ENCODE data around the gene FAM53B. TPM values are rescaled to one million over a fixed set of nuclear protein-coding genes. Genes with fewer than 3 reads are reported as not detected.
"Not testable (repeated sequence)": the region's sequence is repeated elsewhere in the genome, so short reads cannot be mapped to it uniquely, and the experiment has no call there.

FAM53B gene
- total and polyA plus RNA-seq, 5 donors = 34.6 to 58.3 (median 49.5) TPM

GRCh38 chr10:124754227-124754626 lies 10.0 kb upstream of the FAM53B start:
- no peak for DNase-seq
- Histone ChIP-seq H3K27ac (ENCODE audit: low read length) (no peak overlapping the region), H3K4me1 (ENCODE audit: control insufficient read depth, insufficient read depth, low read length) (peaks cover 2% of the 10 kb centered on the region), H3K9me3 (ENCODE audit: control insufficient read depth, low read length) (no peaks in the 10 kb centered on the region), H3K4me3 (ENCODE audit: low read length) (no peak overlapping the region), H3K27me3 (ENCODE audit: control insufficient read depth, insufficient read depth) (no peaks in the 10 kb centered on the region)
- WGBS = 93% methylated on average over 5 of the region's 5 CpGs
- ATAC-seq = no peak
- intact Hi-C loops (cut with DNase I) = no loop called here

GRCh38 chr10:124748953-124749645 lies 4.9 kb upstream of the FAM53B start:
- H3K27me3 ChIP-seq (ENCODE audit: control insufficient read depth, insufficient read depth) = no peaks in the 10 kb centered on the region
- no peak overlapping the region for H3K27ac ChIP-seq (ENCODE audit: low read length)
- H3K4me3 ChIP-seq (ENCODE audit: low read length) = no peak overlapping the region
- DNase-seq (no peak), ATAC-seq (no peak)
- intact Hi-C loops (cut with DNase I) = loop anchor here in 2 of 4 donors (5.0 kb wide), 1 partner anchor 212 kb away; no protein-coding TSS in a partner anchor
- no peaks in the 10 kb centered on the region for H3K9me3 ChIP-seq (ENCODE audit: control insufficient read depth, low read length)
- no peaks in the 10 kb centered on the region for H3K4me1 ChIP-seq (ENCODE audit: control insufficient read depth, insufficient read depth, low read length)
- 76% methylated on average over 4 of the region's 4 CpGs for WGBS

- WGBS = 91% methylated on average over 3 of the region's 3 CpGs
Observed at GRCh38 chr10:124748166-124748565, 4.0 kb upstream of the FAM53B start.

GRCh38 chr10:124747745-124748144 lies 3.6 kb upstream of the FAM53B start:
- no peak overlapping the region for H3K27ac ChIP-seq (ENCODE audit: low read length)
- no peak overlapping the region for H3K4me3 ChIP-seq (ENCODE audit: low read length)
- H3K27me3 ChIP-seq (ENCODE audit: control insufficient read depth, insufficient read depth) = no peaks in the 10 kb centered on the region
- DNase-seq (no peak), ATAC-seq (no peak)
- WGBS = 91% methylated on average over 1 of the region's 1 CpG
- no peaks in the 10 kb centered on the region for H3K4me1 ChIP-seq (ENCODE audit: control insufficient read depth, insufficient read depth, low read length)
- intact Hi-C loops (cut with DNase I) = loop anchor here in 2 of 4 donors (5.0 kb wide), 1 partner anchor 210 kb away; no protein-coding TSS in a partner anchor
- H3K9me3 ChIP-seq (ENCODE audit: control insufficient read depth, low read length) = no peaks in the 10 kb centered on the region

More at GRCh38 chr10:124748166-124748565, 4.0 kb upstream of the FAM53B start:
- no peak overlapping the region for H3K4me3 ChIP-seq (ENCODE audit: low read length)
- no peaks in the 10 kb centered on the region for H3K9me3 ChIP-seq (ENCODE audit: control insufficient read depth, low read length)
- no peaks in the 10 kb centered on the region for H3K27me3 ChIP-seq (ENCODE audit: control insufficient read depth, insufficient read depth)
- no peaks in the 10 kb centered on the region for H3K4me1 ChIP-seq (ENCODE audit: control insufficient read depth, insufficient read depth, low read length)
- no peak for ATAC-seq
- H3K27ac ChIP-seq (ENCODE audit: low read length) = no peak overlapping the region
- no peak for DNase-seq
- intact Hi-C loops (cut with DNase I) = loop anchor here in 2 of 4 donors (5.0 kb wide), 1 partner anchor 211 kb away; no protein-coding TSS in a partner anchor

GRCh38 chr10:124746992-124747391 lies 2.8 kb upstream of the FAM53B start:
- H3K27me3 ChIP-seq (ENCODE audit: control insufficient read depth, insufficient read depth) = no peaks in the 10 kb centered on the region
- 80% methylated on average over 2 of the region's 2 CpGs for WGBS
- H3K27ac ChIP-seq (ENCODE audit: low read length) = no peak overlapping the region
- no peak overlapping the region for H3K4me3 ChIP-seq (ENCODE audit: low read length)
- no peaks in the 10 kb centered on the region for H3K9me3 ChIP-seq (ENCODE audit: control insufficient read depth, low read length)
- intact Hi-C loops (cut with DNase I) = loop anchor here in 2 of 4 donors (5.0 kb wide), 1 partner anchor 210 kb away; no protein-coding TSS in a partner anchor
- ATAC-seq (no peak), DNase-seq (no peak)
- no peaks in the 10 kb centered on the region for H3K4me1 ChIP-seq (ENCODE audit: control insufficient read depth, insufficient read depth, low read length)

GRCh38 chr10:124746447-124746846 lies 2.3 kb upstream of the FAM53B start:
- not testable (repeated sequence) for H3K27ac ChIP-seq (ENCODE audit: low read length); H3K9me3 ChIP-seq (ENCODE audit: control insufficient read depth, low read length); H3K27me3 ChIP-seq (ENCODE audit: control insufficient read depth, insufficient read depth); ATAC-seq; DNase-seq; H3K4me1 ChIP-seq (ENCODE audit: control insufficient read depth, insufficient read depth, low read length); H3K4me3 ChIP-seq (ENCODE audit: low read length)
- intact Hi-C loops (cut with DNase I) = loop anchor here in 2 of 4 donors (5.0 kb wide), 1 partner anchor 209 kb away; no protein-coding TSS in a partner anchor
- WGBS = 96% methylated on average over 8 of the region's 8 CpGs

- no peak overlapping the region for H3K4me3 ChIP-seq (ENCODE audit: low read length)
- ATAC-seq = no peak
- intact Hi-C loops (cut with DNase I) = loop anchor here in 3 of 4 donors (2.0 to 5.0 kb wide), 2 partner anchors 208 to 209 kb away; no protein-coding TSS in a partner anchor
- no peak for DNase-seq
- H3K27ac ChIP-seq (ENCODE audit: low read length) = no peak overlapping the region
- no peaks in the 10 kb centered on the region for H3K9me3 ChIP-seq (ENCODE audit: control insufficient read depth, low read length)
- 24% methylated on average over 3 of the region's 3 CpGs for WGBS
- H3K27me3 ChIP-seq (ENCODE audit: control insufficient read depth, insufficient read depth) = no peaks in the 10 kb centered on the region
- H3K4me1 ChIP-seq (ENCODE audit: control insufficient read depth, insufficient read depth, low read length) = no peaks in the 10 kb centered on the region
Observed at GRCh38 chr10:124745673-124746072, 1.5 kb upstream of the FAM53B start.

GRCh38 chr10:124745252-124745651 lies 1.1 kb upstream of the FAM53B start:
- intact Hi-C loops (cut with DNase I) = loop anchor here in 3 of 4 donors (2.0 to 5.0 kb wide), 2 partner anchors 208 kb away; no protein-coding TSS in a partner anchor
- no peaks in the 10 kb centered on the region for H3K27me3 ChIP-seq (ENCODE audit: control insufficient read depth, insufficient read depth)
- DNase-seq = no peak
- no peak overlapping the region for H3K4me3 ChIP-seq (ENCODE audit: low read length)
- H3K27ac ChIP-seq (ENCODE audit: low read length) = no peak overlapping the region
- no peaks in the 10 kb centered on the region for H3K9me3 ChIP-seq (ENCODE audit: control insufficient read depth, low read length)
- H3K4me1 ChIP-seq (ENCODE audit: control insufficient read depth, insufficient read depth, low read length) = no peaks in the 10 kb centered on the region
- WGBS = 62% methylated on average over 4 of the region's 4 CpGs
- ATAC-seq = no peak

- Histone ChIP-seq H3K4me1 (ENCODE audit: control insufficient read depth, insufficient read depth, low read length) (peaks cover 8% of the 10 kb centered on the region), H3K4me3 (ENCODE audit: low read length) (peak overlapping the region; percentile 79), H3K27me3 (ENCODE audit: control insufficient read depth, insufficient read depth) (no peaks in the 10 kb centered on the region), H3K9me3 (ENCODE audit: control insufficient read depth, low read length) (no peaks in the 10 kb centered on the region), H3K27ac (ENCODE audit: low read length) (peak overlapping the region; percentile 54)
- WGBS = under 1% methylated on average over 101 of the region's 101 CpGs
- peak; percentile 45 to 82 (median 80) for DNase-seq
- ATAC-seq = peak; percentile 19 to 22
- intact Hi-C loops (cut with DNase I) = loop anchor here in 3 of 4 donors (2.0 to 5.0 kb wide), 4 partner anchors 41 to 207 kb away; no protein-coding TSS in a partner anchor
Observed at GRCh38 chr10:124743191-124744101, 732 bp downstream of the FAM53B start.

- 6% methylated on average over 42 of the region's 42 CpGs for WGBS
- Histone ChIP-seq H3K4me1 (ENCODE audit: control insufficient read depth, insufficient read depth, low read length) (peaks cover 13% of the 10 kb centered on the region), H3K27me3 (ENCODE audit: control insufficient read depth, insufficient read depth) (no peaks in the 10 kb centered on the region), H3K9me3 (ENCODE audit: control insufficient read depth, low read length) (no peaks in the 10 kb centered on the region), H3K4me3 (ENCODE audit: low read length) (peak overlapping the region; percentile 79), H3K27ac (ENCODE audit: low read length) (peak overlapping the region; percentile 83)
- intact Hi-C loops (cut with DNase I) = loop anchor here in 3 of 4 donors (5.0 kb wide), 3 partner anchors 40 to 200 kb away; no protein-coding TSS in a partner anchor
- ATAC-seq (peak in 1 of 2 donors; percentile 0), DNase-seq (peak in 2 of 3 donors; percentile 53 to 66)
Observed at GRCh38 chr10:124742413-124743190, 1.6 kb downstream of the FAM53B start.
